Muscle of back (tissue), 11 donors: ENCODE results near the gene CIC. TPM values are rescaled to one million over a fixed set of nuclear protein-coding genes. Genes with fewer than 3 reads are reported as not detected.
"Not testable (repeated sequence)": the region's sequence is repeated elsewhere in the genome, so short reads cannot be mapped to it uniquely, and the experiment has no call there.

Source experiments
- DNase-seq, 3 donors: peaks; one replicate each; pipeline versions ENCODE4 v3.0.0 to v3.0.0-alpha.2; 2013
- polyA plus RNA-seq, 10 donors: library from polyadenylated mRNA; unstranded; fragments of 120-200 nt; gene quantifications; one replicate each; pipeline ENCODE4 v1.2.1, GENCODE V29; 2013; ENCODE audit not compliant: insufficient read length in 10 of 10

CIC gene
- polyA plus RNA-seq, 10 donors, result 26.8 to 42.2 (median 35.7) TPM

DNA sequence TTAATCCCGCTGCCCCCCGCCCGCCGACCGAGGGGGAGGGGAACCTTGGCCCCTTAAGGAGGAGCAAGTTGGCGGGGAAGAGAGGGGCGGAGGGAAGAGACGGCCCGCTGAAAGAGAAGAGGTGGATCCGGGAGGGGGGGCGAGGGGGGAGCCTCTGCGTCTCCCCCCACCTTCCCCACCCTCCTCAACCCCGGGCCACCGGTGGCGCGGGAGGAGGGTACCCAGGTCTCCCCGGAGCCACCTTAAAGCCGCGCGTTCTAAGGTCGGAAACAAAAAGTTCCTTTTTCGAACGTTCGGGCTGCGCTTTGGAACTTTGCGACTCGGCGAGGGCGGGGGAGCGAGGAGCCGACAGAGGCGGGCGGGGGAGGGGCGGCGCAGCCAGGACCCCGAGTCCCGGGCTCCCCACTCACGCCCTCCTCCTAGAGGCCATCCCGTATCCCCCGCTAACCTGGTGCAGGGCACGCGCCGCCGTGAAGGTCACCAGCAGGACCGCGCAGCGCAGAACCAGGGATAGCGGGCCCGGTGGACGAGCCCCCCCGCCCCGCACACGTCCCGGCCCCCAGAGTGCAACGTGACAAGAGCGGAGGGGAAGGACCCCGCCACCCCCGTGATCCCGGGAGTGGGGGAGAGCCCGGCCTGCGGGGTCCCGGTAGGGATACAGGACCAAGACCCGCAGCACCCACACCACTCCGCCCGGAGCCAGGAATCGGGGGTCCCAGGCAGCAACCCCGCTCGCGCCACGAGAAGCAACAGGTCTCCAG is 14.8 kb upstream of the CIC start:
- peak; percentile 70 to 95 (median 86) for DNase-seq

DNA sequence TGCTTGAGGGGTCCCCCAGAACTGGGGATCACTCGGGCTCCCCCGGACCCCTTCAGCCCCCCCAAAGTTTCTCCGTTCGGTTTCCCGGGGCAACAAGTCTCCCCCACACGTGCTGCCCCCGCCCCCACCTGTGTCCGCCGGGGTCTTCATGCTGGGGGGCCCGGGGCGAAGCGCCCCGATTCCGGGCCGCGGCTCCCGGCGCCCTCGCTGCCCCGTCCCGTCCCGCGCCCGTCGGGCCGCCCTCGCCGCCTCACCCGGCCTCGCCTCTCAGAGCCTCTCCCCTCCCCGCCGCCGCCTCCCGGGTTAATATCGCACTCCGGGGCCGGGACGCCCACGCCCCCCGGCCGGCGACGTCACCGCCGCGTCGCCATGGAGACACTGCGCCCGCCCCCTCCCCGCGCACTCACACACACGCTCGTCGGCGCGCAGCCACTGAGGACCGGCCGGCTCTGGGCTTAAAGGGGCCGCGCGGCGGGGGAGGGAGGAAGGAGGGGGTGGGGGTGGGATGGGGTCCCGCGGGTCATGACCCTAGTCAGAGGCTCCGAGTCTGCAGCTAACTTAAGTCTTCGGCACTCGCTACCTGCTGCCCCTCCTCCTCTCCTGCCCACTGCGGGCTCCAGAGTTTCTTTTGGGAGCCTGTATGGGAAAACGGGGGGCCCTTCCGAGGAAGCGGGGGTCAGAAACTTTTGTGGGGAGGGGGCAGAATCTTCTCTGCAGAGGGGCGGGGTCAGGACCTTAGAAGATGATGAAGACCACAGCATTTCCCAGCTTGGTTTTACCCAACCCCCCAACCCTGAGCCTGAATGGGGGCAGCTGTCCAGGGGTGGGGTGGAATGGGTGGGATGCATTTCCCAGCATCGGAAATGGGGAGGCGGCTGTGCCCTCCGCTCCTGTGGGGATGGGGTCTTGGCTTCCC is 13.9 kb upstream of the CIC start, which contains the start of gene ERF:
TSS of gene ERF (minus strand) at position 279 of the 916 bp plus-strand sequence. CDS start at position 150, 129 bp downstream.
- DNase-seq, result peak; percentile 92 to 98 (median 96)

DNA sequence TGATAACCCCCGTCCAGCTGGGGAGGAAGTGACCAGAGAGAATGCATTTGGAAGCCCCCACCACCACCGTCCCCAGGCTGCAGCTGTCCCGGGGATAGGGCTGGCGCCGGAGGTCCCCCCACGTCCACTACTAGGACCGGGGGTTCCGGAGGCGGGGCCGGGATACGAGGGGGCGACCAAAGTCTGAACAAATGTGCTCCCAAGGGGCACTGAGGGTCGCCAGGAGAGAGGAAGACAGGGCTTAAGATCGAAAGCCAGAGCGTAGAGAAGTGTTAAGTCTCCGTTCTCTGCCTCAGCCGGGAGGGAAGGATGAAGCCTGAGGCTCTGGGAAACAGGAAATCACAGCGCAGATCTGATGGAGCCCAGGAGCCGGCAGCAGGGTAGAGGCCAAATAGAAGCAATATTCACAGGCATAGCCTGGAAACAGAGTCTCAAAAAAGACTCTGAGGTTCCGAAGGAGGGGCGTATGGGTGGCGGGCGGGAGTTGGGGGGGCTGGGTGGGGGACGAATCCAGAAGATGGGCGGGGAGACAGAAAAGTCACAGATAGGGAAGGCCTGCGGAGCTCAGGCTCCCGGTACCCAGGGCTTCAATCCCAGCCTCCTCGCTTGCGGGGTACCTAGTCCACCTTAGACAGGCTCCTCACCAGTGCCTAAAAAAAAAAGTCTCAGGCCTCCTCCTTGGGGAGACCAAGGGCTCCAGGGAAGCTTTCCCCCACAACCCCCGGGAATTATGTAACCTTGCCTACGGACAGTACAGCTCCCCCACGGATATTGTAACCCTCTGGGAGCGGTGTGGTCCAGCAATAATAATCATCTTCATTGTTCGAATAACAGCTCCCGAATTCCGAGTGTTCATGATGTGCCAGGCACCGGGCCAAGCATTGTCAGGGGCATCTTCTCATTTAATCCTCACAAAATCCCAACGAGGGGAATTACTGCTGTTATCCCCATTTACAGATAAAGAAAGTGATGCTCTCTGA is 13.0 kb upstream of the CIC start:
- DNase-seq, result peak; percentile 58 to 92 (median 82)

DNA sequence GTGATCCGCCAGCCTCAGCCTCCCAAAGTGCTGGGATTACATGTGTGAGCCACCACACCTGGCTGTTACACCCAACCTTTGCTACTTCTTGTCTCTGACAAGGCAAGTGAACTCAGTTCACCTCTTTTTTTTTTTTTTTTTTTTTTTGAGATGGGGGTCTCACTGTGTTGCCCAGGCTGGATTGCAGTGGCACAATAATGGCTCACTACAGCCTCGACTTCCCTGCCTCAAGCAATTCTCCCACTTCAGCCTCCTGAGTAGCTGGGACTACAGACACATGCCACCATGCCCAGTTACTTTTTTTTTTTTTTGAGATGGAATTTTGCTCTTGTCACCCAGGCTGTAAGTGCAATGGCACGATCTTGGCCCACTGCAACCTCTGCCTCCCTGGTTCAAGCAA is 11.2 kb upstream of the CIC start:
- DNase-seq, result not testable (repeated sequence)

DNA sequence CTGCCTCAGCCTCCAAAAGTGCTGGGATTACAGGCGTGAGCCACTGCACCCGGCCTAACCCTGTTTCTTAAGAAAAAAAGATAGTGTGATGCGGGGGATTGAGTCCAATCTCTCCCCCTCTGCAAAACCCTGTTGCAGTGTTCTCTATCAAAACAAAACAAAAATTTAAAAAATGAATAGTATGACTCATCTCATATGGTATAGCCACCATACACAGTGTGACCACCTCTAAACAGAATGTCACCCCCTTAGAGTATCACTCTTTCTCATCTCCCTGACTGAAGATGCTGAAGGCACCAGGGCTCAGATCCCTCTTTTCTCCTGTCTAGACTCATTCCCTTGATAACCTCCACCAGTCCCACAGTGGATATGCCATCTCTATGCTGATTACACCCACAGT is 7.3 kb upstream of the CIC start:
- no peak for DNase-seq

DNA sequence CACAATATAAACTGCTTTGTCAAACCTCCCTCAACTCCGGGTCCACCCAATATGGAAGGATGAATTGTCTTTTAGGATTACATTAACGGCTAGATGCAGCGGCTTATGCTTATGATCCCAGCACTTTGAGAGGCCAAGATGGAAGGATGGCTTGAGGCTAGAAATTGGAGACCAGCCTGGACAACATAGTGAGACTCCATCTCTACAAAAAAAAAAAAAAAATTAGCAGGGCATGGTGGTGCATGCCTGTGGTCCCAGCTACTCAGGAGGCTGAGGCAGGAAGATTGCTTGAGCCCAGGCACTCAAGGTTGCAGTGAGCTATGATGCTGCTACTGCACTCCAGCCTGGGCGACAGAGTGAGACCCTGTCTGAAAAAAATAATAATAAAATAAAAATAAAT is 2.9 kb upstream of the CIC start:
- DNase-seq, result not testable (repeated sequence)

DNA sequence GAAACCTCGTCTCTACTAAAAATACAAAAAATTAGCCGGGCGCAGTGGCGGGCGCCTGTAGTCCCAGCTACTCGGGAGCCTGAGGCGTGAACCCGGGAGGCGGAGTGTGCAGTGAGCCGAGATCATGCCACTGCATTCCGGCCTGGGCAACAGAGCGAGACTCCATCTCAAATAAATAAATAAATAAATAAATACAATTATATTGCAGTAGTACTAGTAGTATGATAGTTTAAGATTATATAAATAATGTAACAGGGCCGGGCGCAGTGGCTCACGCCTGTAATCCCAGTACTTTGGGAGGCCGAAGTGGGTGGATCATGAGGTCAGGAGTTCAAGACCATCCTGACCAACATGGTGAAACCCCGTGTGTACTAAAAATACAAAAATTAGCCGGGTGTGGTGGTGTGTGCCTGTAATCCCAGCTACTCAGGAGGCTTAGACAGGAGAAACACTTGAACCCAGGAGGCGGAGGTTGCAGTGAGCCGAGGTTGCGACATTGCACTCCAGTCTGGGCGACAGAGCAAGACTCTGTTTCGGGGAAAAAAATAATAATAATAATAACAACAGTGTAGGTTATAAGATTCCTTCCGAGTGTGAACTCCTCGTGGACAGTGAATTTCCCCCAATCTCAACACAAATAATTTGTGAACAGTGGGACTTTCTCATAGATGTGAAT is 2.0 kb upstream of the CIC start:
- not testable (repeated sequence) for DNase-seq

DNA sequence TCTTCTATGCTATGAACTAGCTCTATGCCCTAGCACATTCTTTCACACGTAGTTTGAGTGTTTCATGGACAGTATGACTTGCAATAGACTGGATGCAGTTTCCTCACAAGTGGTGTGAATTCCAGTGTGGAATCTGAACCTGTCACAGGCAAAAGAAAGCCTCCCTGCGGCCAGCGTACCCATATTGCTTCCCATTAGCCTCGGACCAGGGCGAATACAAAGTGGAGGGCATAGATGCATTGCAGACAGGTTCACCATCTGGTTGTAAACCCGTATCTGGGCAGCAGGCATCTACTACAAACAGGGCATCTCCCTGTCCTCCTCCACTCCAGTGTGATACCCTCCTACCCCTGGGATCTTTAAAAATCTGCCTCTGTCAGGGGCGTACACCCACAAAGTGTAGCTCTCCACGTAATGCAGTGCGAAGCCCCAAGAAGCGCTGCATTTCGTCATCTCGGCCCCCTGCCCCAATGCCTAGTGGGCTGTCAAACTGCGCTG is 1.4 kb upstream of the CIC start:
- DNase-seq, result no peak

DNA sequence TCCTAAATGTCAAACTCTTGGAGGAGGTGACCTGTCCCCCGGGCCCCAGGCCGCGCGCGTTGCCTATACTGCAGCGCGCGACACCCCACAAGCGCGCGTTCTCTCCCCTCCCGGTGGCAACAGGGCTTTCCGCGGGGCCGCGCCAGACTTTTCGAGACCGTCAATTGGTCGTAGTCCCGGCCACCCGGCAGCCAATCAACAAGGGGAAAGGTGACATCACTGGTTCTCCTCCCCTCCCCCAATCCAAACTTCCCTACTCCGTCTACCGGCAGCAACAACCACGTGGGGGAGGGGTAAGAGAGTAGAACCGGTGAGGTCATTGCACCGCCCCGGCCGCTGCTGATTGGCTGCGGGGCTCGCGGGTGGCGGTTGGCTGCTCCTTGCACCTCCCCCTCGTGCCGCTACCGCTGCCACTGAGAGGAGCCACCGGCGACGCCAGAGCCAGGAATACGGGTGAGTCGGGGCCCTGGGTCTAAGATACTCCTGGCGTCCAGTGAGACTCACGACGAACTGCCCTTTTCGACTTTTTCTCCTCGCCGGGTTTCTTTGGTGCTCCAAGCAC is 829 bp upstream of the CIC start:
- peak; percentile 99 to 100 (median 100) for DNase-seq

DNA sequence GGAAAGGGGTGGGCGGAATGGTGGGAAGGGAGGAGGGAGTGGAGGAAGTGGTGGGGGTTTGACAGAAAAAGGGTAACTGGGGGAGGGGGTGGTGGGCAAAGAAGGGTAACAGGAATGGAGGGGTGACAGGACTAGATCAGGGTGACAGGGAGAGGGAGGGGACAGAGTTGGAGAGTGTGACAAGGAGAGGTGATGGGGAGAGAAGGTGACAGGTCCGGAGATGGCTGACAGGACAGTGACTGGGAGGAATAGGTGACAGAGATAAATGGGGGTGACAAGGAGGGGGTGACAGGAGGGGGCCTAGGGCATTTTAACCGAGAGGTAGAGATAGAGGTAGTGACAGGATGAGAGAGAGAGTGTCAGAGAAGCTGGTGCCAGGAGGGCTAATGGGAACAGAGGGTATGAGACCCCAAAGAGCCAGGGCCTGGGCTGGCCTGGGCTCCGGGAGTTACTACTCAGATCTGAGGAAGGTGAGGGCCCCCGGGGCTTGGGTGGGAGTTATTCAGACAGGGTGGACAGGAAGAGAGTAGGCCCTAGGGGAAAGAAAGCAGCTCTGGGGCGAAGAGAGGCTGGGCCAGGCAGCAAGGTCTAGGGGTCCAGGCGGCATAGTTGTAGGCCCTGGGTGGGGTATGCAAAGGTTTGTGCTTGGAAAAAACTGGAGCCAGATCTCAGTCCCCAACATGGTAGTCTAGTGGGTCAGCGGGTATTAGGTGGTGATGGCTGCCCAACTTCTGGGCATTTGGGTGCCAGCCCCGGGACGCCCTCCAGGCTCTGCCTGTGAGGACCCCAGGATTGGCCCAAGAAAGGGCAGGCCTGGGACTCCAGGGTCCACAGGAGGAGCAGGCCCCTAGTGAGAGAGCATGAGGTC is 660 bp downstream of the CIC start:
- peak in 1 of 3 donors; percentile 43 for DNase-seq

DNA sequence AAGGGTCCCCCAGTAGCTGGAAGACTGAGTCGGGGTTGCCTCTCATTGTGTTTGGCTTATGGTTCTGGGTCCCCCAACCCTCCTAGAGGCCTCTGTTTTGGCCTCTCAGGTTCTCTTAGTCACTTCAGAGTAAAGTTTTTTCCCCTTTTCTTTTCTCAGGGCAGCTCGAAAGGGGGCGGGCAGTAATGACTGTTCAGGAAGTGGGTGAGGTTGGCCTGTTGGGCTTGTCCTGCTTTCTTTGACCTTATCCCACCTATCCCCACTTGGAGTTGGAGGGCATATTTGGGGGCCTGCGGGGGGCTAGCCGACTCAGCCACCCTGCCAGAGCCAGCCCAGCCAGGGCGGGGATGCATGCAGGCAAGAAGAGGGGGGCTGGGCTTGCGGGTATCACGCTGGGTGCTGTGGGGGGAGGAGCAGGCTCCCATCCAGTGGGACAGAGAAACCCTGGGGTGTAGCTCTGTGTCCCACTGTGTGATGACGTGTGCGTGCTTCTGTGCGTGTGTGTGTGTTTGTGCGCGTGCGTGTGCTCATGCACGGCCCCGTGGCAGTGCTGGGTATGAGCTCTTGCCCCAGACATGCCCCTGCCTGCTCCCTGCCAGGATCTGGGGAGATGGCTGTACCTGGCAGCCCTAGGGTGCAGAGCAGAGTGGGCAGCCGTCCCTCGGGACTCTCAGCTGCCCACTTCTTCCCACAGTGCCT is 1.4 kb downstream of the CIC start:
- DNase-seq, result peak in 1 of 3 donors; percentile 43

DNA sequence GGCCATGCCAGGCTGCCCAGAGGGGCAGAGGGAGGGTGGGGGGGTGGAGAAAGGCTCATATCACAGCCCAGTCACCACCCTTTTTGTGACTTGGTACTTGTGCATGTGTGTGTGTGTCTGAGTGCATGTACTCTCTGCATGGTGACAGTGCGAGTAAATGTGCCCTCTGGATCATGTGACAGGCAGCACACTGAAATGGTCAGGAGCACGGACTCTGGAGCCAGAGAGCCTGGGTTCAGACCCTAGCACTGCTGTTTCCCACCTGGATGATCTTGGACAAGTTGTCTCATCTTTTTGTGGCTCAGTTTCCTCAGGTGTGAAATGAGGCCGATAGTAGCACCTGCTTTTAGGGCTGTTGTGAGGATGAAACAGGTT is 2.0 kb downstream of the CIC start:
- DNase-seq, result no peak

DNA sequence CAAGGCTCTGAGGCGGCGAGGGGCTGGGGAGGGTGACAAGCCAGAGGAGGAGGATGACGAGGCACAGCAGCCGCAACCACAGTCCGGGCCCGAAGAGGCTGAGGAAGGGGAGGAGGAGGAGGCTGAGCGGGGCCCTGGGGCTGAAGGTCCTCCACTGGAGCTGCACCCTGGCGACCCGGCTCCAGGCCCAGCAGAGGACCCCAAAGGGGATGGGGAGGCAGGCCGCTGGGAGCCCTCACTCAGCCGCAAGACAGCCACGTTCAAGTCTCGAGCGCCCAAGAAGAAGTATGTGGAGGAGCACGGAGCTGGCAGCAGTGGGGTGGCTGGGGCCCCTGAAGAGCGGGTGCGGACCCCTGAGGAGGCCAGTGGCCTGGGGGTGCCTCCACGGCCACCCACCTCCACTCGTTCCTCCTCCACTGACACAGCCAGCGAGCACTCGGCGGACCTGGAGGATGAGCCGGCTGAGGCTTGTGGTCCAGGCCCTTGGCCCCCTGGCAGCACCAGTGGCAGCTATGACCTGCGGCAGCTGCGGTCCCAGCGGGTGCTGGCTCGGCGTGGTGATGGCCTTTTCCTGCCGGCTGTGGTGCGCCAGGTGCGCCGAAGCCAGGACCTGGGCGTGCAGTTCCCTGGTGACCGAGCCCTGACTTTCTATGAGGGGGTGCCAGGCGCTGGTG is 2.9 kb downstream of the CIC start:
- no peak for DNase-seq

DNA sequence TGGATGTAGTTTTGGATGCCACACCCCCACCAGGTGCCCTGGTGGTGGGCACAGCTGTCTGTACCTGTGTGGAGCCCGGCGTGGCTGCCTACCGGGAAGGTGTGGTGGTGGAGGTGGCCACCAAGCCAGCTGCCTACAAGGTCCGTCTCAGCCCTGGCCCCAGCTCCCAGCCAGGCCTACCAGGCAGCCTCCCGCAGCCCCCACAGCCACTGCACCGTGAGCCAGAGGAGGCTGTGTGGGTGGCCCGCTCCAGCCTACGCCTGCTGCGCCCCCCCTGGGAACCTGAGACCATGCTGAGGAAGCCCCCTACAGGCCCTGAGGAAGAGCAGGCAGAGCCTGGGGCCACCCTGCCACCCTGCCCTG is 3.5 kb downstream of the CIC start:
- no peak for DNase-seq

DNA sequence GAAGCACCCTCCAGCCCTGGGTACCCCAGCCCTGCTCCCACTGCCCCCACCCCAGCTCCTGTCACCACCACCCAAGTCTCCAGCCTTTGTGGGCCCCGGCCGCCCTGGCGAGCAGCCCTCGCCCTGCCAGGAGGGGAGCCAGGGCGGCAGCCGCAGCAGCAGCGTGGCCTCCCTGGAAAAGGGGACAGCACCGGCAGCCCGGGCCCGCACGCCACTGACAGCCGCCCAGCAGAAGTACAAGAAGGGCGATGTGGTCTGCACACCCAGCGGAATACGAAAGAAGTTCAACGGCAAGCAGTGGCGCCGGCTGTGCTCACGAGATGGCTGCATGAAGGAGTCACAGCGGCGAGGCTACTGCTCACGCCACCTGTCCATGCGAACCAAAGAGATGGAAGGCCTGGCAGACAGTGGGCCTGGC is 3.9 kb downstream of the CIC start:
- DNase-seq, result no peak

DNA sequence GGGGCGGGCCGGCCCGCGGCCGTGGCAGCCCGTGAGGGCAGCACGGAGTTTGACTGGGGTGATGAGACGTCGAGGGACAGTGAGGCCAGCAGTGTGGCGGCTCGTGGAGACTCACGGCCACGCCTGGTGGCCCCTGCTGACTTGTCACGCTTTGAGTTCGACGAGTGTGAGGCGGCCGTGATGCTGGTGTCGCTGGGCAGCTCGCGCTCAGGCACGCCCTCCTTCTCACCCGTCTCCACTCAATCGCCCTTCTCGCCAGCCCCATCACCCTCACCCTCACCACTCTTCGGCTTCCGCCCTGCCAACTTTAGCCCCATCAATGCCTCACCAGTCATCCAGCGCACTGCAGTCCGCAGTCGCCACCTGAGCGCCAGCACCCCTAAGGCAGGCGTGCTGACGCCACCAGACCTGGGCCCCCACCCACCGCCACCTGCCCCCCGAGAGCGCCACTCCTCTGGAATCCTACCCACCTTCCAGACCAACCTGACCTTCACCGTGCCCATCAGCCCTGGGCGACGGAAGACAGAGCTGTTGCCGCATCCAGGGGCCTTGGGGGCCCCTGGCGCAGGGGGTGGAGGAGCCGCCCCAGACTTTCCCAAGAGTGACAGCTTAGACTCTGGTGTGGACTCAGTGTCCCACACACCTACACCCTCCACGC is 4.5 kb downstream of the CIC start:
- no peak for DNase-seq

DNA sequence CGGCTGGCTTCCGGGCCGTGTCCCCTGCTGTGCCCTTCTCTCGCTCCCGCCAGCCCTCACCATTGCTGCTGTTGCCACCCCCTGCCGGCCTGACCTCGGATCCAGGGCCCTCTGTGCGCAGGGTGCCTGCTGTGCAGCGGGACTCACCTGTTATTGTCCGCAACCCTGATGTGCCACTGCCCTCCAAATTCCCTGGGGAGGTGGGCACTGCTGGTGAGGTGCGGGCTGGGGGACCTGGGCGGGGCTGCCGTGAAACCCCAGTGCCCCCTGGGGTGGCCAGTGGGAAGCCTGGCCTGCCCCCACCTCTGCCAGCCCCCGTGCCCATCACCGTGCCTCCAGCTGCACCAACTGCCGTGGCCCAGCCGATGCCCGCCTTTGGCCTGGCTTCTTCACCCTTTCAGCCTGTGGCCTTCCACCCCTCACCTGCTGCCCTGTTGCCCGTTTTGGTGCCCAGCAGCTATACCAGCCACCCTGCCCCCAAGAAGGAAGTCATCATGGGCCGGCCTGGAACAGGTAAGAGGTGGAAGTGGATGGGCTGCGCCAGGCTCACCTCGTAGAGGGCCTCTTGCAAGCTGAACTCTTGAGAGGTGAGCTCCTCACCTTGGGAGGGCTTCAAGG is 5.1 kb downstream of the CIC start:
- no peak for DNase-seq
